ENCODE data around the gene TPTE.
"Not testable (repeated sequence)": the region's sequence is repeated elsewhere in the genome, so short reads cannot be mapped to it uniquely, and the experiment has no call there.

TPTE gene

GRCh38 chr21:10521091-10521598 is at the start of gene TPTE:
Gene TPTE, plus strand, starts transcription at chr21:10521583. Its CDS starts 17,141 bp downstream, at chr21:10538724.
- no peak for DNase-seq (ENCODE audit: low read depth)
- H3K4me3 ChIP-seq (ENCODE audit: control insufficient read depth, low read depth, low read length), result no peak within 1 kb of the TSS
- TF ChIP-seq, protein P1, sequence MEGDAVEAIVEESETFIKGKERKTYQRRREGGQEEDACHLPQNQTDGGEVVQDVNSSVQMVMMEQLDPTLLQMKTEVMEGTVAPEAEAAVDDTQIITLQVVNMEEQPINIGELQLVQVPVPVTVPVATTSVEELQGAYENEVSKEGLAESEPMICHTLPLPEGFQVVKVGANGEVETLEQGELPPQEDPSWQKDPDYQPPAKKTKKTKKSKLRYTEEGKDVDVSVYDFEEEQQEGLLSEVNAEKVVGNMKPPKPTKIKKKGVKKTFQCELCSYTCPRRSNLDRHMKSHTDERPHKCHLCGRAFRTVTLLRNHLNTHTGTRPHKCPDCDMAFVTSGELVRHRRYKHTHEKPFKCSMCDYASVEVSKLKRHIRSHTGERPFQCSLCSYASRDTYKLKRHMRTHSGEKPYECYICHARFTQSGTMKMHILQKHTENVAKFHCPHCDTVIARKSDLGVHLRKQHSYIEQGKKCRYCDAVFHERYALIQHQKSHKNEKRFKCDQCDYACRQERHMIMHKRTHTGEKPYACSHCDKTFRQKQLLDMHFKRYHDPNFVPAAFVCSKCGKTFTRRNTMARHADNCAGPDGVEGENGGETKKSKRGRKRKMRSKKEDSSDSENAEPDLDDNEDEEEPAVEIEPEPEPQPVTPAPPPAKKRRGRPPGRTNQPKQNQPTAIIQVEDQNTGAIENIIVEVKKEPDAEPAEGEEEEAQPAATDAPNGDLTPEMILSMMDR (IDR thresholded peaks at IDR 0.05; ENCODE audit: control insufficient read depth, insufficient read depth, low read depth, low read length, missing control alignments), result no peak

DNA sequence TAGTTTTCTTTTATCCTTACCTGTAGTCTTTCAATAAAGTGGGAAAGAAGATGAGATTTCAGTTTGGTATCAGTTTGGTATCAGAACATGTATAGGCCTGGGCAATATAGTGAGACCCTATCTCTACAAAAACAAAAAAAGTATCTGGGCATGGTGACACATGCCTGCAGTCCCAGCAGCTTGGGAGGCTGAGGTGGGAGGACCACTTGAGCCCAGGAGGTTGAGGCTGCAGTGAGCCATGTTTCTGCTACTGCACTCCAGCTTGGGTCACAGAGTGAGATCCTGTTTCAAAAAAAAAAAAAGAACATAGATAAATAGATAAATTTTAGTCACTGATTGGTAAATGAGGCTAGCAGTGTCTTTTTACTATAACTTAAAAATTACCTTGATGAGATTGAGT is 49.4 kb upstream of the TPTE start:
- not testable (repeated sequence) for H3K4me3 ChIP-seq (ENCODE audit: control insufficient read depth, low read depth, low read length); DNase-seq (ENCODE audit: low read depth)

DNA sequence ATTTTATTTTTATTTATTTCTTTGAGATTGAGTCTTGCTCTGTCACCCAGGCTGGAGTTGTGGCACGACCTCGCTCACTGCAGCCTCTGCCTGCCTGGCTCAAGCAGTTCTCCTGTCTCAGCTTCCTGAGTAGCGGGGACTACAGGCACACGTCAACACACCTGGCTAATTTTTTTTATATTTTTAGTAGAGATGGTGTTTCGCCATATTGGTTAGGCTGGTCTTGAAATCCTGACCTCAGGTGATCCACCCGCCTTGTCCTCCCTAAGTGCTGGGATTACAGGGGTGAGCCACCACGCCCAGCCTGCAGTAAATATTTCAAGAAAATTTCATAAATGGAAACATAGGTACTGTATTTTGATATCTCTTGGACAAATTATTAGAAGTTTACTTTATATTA is 43.6 kb upstream of the TPTE start:
- not testable (repeated sequence) for H3K4me3 ChIP-seq (ENCODE audit: control insufficient read depth, low read depth, low read length); DNase-seq (ENCODE audit: low read depth)

GRCh38 chr21:10479875-10480274 is 41.5 kb upstream of the TPTE start:
- not testable (repeated sequence) for H3K4me3 ChIP-seq (ENCODE audit: control insufficient read depth, low read depth, low read length); DNase-seq (ENCODE audit: low read depth)

DNA sequence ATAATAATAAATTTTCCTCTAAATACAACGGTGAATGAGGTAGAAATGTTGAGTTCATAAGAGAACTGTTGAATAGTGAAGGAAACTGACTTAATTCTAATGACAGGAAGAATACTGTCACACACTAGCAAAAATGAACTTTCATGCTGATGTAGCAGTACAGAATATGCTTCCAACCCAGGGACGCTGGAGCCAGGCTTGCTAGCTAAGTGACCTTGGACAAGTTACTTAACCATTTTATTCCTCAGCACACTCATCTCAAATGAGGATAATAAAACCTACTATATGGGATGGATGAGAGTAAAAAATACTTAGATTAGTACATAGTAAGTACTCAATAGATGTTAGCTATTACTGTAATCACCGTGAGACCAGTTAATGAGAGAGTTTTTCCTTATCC is 36.5 kb upstream of the TPTE start:
- H3K4me3 ChIP-seq (ENCODE audit: control insufficient read depth, low read depth, low read length), result not testable (repeated sequence)

DNA sequence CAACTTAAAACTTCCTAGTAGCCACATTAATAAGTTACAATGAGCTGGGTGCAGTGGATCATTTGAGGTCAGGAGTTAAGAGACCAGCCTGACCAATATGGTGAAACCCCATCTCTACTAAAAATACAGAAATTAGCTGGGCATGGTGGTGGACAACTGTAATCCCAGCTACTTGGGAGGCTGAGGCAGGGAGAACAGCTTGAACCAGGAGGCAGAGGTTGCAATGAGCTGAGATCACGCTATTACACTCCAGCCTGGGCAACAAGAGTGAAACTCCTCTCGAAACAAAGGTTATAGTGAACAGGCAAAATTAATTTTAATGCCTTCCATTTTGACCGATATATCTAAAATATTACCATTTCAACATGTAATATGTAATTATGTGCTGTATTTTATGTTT is 30.9 kb upstream of the TPTE start:
- H3K4me3 ChIP-seq (ENCODE audit: control insufficient read depth, low read depth, low read length); DNase-seq (ENCODE audit: low read depth): not testable (repeated sequence)

More for the DNA sequence above, 36.5 kb upstream of the TPTE start:
- DNase-seq (ENCODE audit: low read depth), result not testable (repeated sequence)

DNA sequence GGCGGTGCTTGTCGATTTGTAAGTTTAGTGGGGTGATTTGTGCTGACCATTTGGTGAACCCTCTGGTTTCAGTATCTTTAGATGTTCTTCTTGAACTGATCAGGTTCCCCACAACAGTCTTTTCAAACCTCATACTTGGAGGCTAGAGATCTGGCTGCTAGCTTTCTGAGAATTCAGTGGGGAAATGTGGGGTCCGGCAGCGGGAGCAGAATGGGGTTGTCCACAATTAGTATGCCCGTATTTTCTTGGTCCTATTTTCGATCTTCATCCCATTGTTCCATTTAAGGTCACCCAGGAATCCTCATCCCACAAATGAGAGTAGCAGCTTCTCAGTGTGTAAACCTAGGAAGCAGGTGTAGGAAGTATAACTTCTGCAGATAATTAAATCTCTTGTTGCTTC is 10.3 kb upstream of the TPTE start:
- H3K4me3 ChIP-seq (ENCODE audit: control insufficient read depth, low read depth, low read length), result no peak overlapping the region
- DNase-seq (ENCODE audit: low read depth), result no peak
- TF ChIP-seq, protein P1 (IDR thresholded peaks at IDR 0.05; ENCODE audit: control insufficient read depth, insufficient read depth, low read depth, low read length, missing control alignments), result no peak

GRCh38 chr21:10516889-10517288 is 4.5 kb upstream of the TPTE start:
- H3K4me3 ChIP-seq (ENCODE audit: control insufficient read depth, low read depth, low read length); DNase-seq (ENCODE audit: low read depth): not testable (repeated sequence)

- DNase-seq (ENCODE audit: low read depth); H3K4me3 ChIP-seq (ENCODE audit: control insufficient read depth, low read depth, low read length): not testable (repeated sequence)
Measured at GRCh38 chr21:10517904-10518303, 3.5 kb upstream of the TPTE start.

DNA sequence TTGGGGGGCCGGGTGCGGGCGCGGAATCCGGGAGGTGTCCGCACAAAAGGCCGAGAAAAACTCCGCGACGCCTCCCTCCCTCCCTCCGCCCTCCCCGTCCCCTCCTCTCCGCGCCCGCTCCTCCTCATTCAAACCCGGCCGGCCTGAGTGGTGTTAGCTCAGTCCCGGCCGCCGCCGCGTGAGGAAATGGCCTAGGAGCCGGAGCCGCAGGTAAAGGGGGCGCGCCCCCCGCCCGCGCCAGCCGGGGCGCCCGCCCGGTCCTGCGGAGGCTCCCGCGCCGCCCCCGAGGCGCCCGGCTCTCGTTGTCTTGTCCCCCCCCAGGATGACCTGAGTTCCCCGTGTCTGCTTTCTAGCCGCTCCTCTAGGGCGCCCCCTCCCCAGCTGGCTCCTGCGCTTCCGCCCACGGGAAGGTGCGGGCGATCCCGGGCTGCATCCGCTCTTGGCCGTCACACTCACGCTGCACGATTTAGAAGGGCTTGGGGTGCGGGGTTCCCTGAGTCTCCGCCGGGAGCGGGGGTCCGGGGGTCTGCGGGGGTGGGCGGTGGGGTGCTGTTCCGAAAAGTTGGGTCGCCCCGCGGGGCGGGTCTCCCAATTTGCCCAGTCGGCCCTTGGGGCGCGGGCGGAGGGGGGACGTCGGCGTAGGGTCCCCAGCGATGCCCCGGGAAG is 585 bp downstream of the TPTE start:
- DNase-seq (ENCODE audit: low read depth); H3K4me3 ChIP-seq (ENCODE audit: control insufficient read depth, low read depth, low read length): not testable (repeated sequence)

- H3K4me3 ChIP-seq (ENCODE audit: control insufficient read depth, low read depth, low read length), result no peak overlapping the region
- TF ChIP-seq, protein P1 (IDR thresholded peaks at IDR 0.05; ENCODE audit: control insufficient read depth, insufficient read depth, low read depth, low read length, missing control alignments), result no peak
- no peak for DNase-seq (ENCODE audit: low read depth)
Measured at GRCh38 chr21:10539956-10540355, 18.6 kb downstream of the TPTE start.

DNA sequence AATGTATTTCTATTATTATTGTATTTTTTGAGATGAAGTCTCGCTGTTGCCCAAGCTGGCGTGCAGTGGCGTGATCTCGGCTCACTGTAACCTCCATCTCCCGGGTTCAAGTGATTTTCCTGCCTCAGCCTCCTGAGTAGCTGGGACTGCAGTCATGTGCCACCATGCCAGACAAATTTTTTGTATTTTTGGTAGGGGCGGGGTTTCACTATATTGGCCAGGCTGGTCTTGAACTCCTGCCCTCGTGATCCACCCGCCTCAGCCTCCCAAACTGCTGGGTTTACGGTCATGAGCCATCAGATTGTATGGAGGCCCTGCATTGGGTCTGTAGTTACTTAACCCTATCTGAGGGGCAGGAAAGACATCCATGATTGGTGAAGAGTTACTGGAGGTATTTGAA is 23.0 kb downstream of the TPTE start:
- not testable (repeated sequence) for H3K4me3 ChIP-seq (ENCODE audit: control insufficient read depth, low read depth, low read length); DNase-seq (ENCODE audit: low read depth)

- DNase-seq (ENCODE audit: low read depth); H3K4me3 ChIP-seq (ENCODE audit: control insufficient read depth, low read depth, low read length): not testable (repeated sequence)
Measured at GRCh38 chr21:10547868-10548267, 26.5 kb downstream of the TPTE start.

DNA sequence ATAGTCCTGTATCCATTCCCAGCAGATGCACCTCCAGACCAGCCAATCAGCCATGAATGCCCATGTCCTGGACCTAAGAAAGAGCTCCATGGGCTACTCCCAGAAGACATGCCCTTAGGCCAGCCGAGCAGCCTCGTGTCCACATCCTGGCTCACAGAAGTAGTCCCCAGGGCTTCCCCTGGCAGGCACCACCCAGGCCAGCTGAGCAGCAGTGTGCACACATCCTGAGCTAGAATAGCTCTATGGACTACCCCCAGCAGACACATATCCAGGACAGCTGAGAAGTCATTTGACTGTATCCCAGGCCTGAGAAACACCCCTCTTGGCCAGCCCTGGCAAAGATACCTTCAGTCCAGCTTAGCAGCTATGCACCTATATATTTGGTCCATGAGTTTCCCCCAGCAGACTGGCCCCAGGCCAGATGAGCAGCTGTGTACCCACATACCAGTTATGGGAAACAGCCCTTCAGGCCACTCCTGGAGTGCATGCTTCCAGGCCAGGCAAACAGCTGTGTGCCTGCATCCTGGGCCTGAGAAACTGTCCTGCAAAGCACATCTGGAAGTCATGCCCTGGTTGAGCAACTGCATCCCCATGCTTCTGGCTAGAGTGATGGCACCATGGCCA is 27.1 kb downstream of the TPTE start:
- H3K4me3 ChIP-seq (ENCODE audit: control insufficient read depth, low read depth, low read length); DNase-seq (ENCODE audit: low read depth): not testable (repeated sequence)

DNA sequence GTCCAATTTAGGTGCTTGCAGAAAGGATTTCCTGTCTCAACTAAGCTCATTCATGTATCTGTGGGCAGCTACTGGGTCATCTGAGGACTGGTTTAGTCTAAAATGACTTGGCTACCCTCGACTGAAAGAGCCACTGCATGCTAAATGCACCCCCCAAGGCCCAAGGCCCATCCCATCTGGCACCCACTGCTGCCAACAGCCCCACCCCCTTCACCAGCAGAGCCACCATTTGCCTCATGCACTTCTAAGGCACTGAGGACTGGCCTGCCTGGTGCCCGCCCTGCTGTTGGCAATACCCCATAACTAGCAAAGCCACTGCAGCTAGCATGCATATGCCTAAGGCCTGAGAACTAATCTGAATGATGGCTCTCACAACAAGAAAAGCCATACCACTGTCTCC is 49.4 kb downstream of the TPTE start:
- H3K4me3 ChIP-seq (ENCODE audit: control insufficient read depth, low read depth, low read length), result not testable (repeated sequence)

More for the DNA sequence above, 49.4 kb downstream of the TPTE start:
- not testable (repeated sequence) for DNase-seq (ENCODE audit: low read depth)

Data from AG09309 (cell line).